Suprapubic skin (tissue), 4 donors: ENCODE data around the gene ABLIM2.

Experiments
- CTCF ChIP-seq, 2 donors: fragments of 200-600 bp in 1 of 2; fragments of 450-650 bp in 1 of 2; sonication (generic) in 1 of 2; IDR thresholded peaks; one replicate each; pipeline ENCODE4 v1.5.1; 2016 to 2019; ENCODE audit warnings: antibody characterized with exemption in 2 of 2, mild to moderate bottlenecking in 1 of 2, moderate library complexity in 1 of 2
- EP300 ChIP-seq: sonication (generic); formaldehyde crosslinking; IDR thresholded peaks from one replicate; pipeline ENCODE4 v1.6.1; 2017; ENCODE audit warnings: antibody characterized with exemption
- POLR2A ChIP-seq, 2 donors: fragments of 450-650 bp; IDR thresholded peaks; one replicate each; pipeline ENCODE4 v1.6.1; 2017; ENCODE audit warnings: antibody characterized with exemption in 2 of 2, mild to moderate bottlenecking in 2 of 2, moderate library complexity in 2 of 2
- POLR2AphosphoS5 ChIP-seq, 3 donors: sonication (generic); formaldehyde crosslinking; IDR thresholded peaks; one replicate each; pipeline ENCODE4 v1.6.1; 2017; ENCODE audit warnings: antibody characterized with exemption in 3 of 3

- no peak for TF ChIP-seq CTCF (IDR thresholded peaks at IDR 0.05)
- TF ChIP-seq POLR2A (IDR thresholded peaks at IDR 0.05), result no peak
- no peak for TF ChIP-seq POLR2AphosphoS5 (IDR thresholded peaks at IDR 0.05)
- TF ChIP-seq EP300, result no peak
Measured at GRCh38 chr4:7981738-7982394, 176.7 kb downstream of the ABLIM2 start.
